ENCODE data around the gene RINT1.

Gene RINT1

GRCh38 chr7:105602325-105603305 is 70.6 kb downstream of the RINT1 start:
- no peaks in the 10 kb centered on the region for H3K9me3 Mint-ChIP-seq
- no peaks in the 10 kb centered on the region for H3K4me1 Mint-ChIP-seq
- no peak overlapping the region for H3K4me3 Mint-ChIP-seq
- no peak overlapping the region for H3K27ac Mint-ChIP-seq
- no peak for ATAC-seq
- H3K36me3 Mint-ChIP-seq, result peaks cover 10% of the 10 kb centered on the region
- H3K27me3 Mint-ChIP-seq, result no peaks in the 10 kb centered on the region

DNA sequence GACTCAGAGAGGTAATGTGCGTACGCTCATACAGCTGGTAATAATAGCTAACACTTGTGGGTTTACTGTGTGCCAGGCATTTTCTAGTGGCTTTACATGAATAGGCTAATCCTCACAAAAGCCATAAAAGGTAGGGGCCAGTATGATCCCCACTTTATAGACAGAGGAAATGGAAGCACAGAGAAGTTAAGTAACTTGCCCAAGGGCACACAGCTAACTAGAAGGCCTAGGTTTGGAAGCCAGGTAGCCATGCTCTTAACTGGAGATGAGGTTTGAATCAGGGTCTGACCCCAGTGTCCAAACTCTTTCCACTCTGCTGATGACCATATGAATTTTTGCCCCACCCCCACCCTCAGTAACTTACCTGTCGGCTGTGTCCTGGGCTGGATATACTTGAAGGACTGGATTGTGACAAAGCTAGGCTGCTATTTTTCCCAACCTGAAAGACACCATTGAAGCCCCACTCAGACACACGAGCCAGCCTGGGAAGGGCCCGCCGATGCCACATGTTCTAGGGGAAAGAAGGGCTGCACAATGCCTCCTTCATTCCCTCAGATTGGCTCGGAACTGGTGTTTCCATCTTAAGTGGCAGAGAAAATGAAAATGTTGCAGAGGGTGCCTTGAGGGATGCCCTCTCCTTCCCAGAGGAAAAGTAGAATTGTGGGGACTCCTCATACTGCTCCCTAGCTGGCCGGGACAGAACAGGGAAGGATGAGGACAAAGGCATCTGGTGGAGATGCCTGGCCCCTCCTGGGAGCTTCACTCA is 78.3 kb downstream of the RINT1 start:
- no peak for ATAC-seq
- no peaks in the 10 kb centered on the region for H3K27me3 Mint-ChIP-seq
- no peak overlapping the region for H3K27ac Mint-ChIP-seq
- peaks cover 24% of the 10 kb centered on the region for H3K36me3 Mint-ChIP-seq
- H3K4me1 Mint-ChIP-seq, result no peaks in the 10 kb centered on the region
- no peaks in the 10 kb centered on the region for H3K9me3 Mint-ChIP-seq
- H3K4me3 Mint-ChIP-seq, result no peak overlapping the region

- Mint-ChIP-seq H3K4me1 (no peaks in the 10 kb centered on the region), H3K27ac (no peak overlapping the region), H3K9me3 (no peaks in the 10 kb centered on the region), H3K27me3 (no peaks in the 10 kb centered on the region), H3K36me3 (peaks cover 38% of the 10 kb centered on the region), H3K4me3 (no peak overlapping the region)
- ATAC-seq, result no peak
Measured at GRCh38 chr7:105611856-105612775, 80.1 kb downstream of the RINT1 start.

GRCh38 chr7:105612806-105613205 is 80.8 kb downstream of the RINT1 start:
- Mint-ChIP-seq H3K27ac (no peak overlapping the region), H3K36me3 (peaks cover 34% of the 10 kb centered on the region), H3K9me3 (no peaks in the 10 kb centered on the region), H3K27me3 (no peaks in the 10 kb centered on the region), H3K4me3 (no peak overlapping the region), H3K4me1 (no peaks in the 10 kb centered on the region)
- ATAC-seq, result no peak

DNA sequence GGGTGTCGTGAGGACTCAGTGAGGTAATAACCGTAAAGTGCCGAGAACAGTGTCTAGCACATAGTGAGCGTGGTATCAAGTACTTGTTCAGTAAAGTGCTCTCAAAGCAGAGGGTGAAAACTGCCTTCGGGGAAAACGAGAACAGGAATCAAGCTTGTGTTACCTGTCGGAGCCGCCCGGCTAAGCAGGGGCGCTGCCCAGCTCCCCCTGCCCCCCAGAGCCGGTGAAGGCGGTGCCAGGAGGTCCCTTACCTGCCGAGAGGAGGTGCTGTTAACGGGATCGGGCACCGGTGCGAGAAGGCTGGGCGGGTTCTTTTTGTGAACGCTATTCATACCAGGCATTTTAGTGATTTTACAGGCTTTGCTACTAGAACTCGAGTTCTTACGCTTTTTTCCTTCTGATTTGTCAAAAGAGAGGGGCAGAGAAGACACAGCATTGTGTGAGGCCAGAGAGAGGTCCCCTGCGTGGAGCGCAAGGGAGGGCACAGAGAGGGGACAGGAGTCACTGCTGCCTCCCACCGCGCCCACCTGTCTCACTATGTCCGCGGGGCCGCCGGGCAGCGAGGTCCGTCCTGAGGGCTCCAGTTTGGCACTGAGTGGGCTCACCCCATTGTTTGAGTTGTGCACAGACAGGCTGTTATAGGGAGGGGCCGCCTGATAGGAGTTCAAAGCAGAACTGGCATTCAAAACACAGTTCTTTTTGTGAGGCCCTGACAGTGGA is 81.8 kb downstream of the RINT1 start:
- Mint-ChIP-seq H3K4me1 (no peaks in the 10 kb centered on the region), H3K27ac (no peak overlapping the region), H3K36me3 (peaks cover 42% of the 10 kb centered on the region), H3K9me3 (no peaks in the 10 kb centered on the region), H3K27me3 (no peaks in the 10 kb centered on the region), H3K4me3 (no peak overlapping the region)
- ATAC-seq, result no peak

- Mint-ChIP-seq H3K9me3 (no peaks in the 10 kb centered on the region), H3K27me3 (no peaks in the 10 kb centered on the region), H3K36me3 (peaks cover 44% of the 10 kb centered on the region), H3K27ac (no peak overlapping the region), H3K4me3 (no peak overlapping the region), H3K4me1 (no peaks in the 10 kb centered on the region)
- ATAC-seq, result no peak
Measured at GRCh38 chr7:105614341-105614840, 82.4 kb downstream of the RINT1 start.

All from stimulated activated memory B cell treated with anti-CD40 and anti-IgM and Interleukin-4, amounts not matched to agents 10 μg/mL and 1 μg/mL and 100 μg/mL, for 72 hours (primary cell).